HG03095 (cell line): ENCODE measurements around the gene BNC2.
"Not testable (repeated sequence)": the region's sequence is repeated elsewhere in the genome, so short reads cannot be mapped to it uniquely, and the experiment has no call there.

Source experiments
- ATAC-seq: cut with Tn5 transposase; IDR thresholded peaks from one replicate; pipeline ENCODE4 v1.9.1; 2021; ENCODE audit warnings: moderate library complexity; ENCODE audit not compliant: unreplicated experiment

The BNC2 gene

GRCh38 chr9:16870596-16871335, at the start of gene BNC2:
Gene BNC2, minus strand, starts transcription at chr9:16870670. Its CDS starts 22 bp downstream, at chr9:16870648.
- ATAC-seq: no peak

GRCh38 chr9:16918920-16919319, 48.5 kb upstream of the BNC2 start:
- ATAC-seq: no peak

- no peak for ATAC-seq
Observed at GRCh38 chr9:16915126-16915831, 44.8 kb upstream of the BNC2 start.

- ATAC-seq: no peak
Observed at GRCh38 chr9:16912197-16912596, 41.7 kb upstream of the BNC2 start.

GRCh38 chr9:16908206-16908605, 37.7 kb upstream of the BNC2 start:
- not testable (repeated sequence) for ATAC-seq

GRCh38 chr9:16904655-16905054, 34.2 kb upstream of the BNC2 start:
- ATAC-seq: no peak

- no peak for ATAC-seq
Observed at GRCh38 chr9:16901590-16901989, 31.1 kb upstream of the BNC2 start.

GRCh38 chr9:16899606-16900005, 29.1 kb upstream of the BNC2 start:
- no peak for ATAC-seq

- ATAC-seq: no peak
Observed at GRCh38 chr9:16898464-16898863, 28.0 kb upstream of the BNC2 start.

GRCh38 chr9:16888594-16888993, 18.1 kb upstream of the BNC2 start:
- no peak for ATAC-seq

GRCh38 chr9:16885931-16886330, 15.5 kb upstream of the BNC2 start:
- ATAC-seq: no peak

GRCh38 chr9:16884952-16885513, 14.6 kb upstream of the BNC2 start:
- no peak for ATAC-seq

- no peak for ATAC-seq
Observed at GRCh38 chr9:16884373-16884772, 13.9 kb upstream of the BNC2 start.

GRCh38 chr9:16883586-16883985, 13.1 kb upstream of the BNC2 start:
- no peak for ATAC-seq

GRCh38 chr9:16882440-16882839, 12.0 kb upstream of the BNC2 start:
- not testable (repeated sequence) for ATAC-seq

- no peak for ATAC-seq
Observed at GRCh38 chr9:16879416-16879815, 8.9 kb upstream of the BNC2 start.

GRCh38 chr9:16877256-16877655, 6.8 kb upstream of the BNC2 start:
- no peak for ATAC-seq

GRCh38 chr9:16873126-16873802, 2.8 kb upstream of the BNC2 start:
- no peak for ATAC-seq

- ATAC-seq: no peak
Observed at GRCh38 chr9:16871336-16872151, 1.1 kb upstream of the BNC2 start.

- ATAC-seq: no peak
Observed at GRCh38 chr9:16869882-16870595, 431 bp downstream of the BNC2 start.
